ENCODE results near the gene RFTN2.

DNA sequence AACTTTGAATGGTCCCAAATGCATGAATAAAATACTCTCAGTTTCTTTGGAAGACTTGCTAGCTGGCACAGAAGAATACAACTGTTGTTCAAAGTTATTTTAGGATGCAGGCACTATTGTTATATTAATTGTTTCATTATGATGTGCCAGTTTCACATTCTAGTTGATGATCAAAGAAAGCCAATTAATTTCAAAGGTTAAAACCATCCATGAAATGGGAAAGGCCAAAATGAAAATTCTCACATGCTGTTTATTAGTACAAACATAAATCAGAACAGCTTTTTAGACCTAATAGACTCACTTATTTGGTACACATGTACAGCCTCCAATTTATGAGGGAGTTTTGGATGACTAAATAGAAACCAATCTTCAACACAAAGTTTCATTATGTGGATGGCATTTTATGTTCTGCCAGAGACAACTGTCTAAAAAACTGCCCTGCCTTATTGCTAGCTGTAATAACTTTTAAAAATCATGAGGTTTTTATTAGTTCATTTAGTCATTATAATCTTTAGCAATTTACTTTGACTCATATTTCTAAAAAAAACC, 42.2 kb downstream of the RFTN2 start:
- TF ChIP-seq, protein P1, sequence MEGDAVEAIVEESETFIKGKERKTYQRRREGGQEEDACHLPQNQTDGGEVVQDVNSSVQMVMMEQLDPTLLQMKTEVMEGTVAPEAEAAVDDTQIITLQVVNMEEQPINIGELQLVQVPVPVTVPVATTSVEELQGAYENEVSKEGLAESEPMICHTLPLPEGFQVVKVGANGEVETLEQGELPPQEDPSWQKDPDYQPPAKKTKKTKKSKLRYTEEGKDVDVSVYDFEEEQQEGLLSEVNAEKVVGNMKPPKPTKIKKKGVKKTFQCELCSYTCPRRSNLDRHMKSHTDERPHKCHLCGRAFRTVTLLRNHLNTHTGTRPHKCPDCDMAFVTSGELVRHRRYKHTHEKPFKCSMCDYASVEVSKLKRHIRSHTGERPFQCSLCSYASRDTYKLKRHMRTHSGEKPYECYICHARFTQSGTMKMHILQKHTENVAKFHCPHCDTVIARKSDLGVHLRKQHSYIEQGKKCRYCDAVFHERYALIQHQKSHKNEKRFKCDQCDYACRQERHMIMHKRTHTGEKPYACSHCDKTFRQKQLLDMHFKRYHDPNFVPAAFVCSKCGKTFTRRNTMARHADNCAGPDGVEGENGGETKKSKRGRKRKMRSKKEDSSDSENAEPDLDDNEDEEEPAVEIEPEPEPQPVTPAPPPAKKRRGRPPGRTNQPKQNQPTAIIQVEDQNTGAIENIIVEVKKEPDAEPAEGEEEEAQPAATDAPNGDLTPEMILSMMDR (conservative IDR thresholded peaks at IDR 0.05 in 1 of 2, IDR thresholded peaks at IDR 0.05 in 1 of 2; ENCODE audit: extremely low read depth in 1 of 2, insufficient read depth in 1 of 2, low read depth in 1 of 2, low read length in 2 of 2): no peak
- no peak for TF ChIP-seq EZH2 (IDR thresholded peaks at IDR 0.05; ENCODE audit: borderline replicate concordance, low read length)
